ENCODE results near the gene MYRF.

The MYRF gene

DNA sequence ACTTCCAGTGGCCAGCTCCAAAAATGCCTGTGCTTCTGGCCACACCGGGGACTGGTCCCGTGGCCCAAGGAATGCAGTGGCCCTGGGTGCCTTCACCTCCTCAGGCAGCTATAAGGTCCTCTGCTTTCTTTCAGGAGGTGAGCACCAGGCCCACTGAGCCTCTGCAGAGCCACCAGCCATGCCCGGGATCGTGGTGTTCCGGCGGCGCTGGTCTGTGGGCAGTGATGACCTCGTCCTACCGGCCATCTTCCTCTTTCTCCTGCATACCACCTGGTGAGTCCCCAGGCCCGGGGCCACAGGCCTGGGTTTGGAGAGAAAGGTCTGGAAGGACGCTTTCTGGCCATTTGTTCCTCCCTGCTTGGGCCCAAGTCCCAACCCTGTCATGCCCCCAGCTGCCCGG, 32.5 kb upstream of the MYRF start:
- no peak for DNase-seq

DNA sequence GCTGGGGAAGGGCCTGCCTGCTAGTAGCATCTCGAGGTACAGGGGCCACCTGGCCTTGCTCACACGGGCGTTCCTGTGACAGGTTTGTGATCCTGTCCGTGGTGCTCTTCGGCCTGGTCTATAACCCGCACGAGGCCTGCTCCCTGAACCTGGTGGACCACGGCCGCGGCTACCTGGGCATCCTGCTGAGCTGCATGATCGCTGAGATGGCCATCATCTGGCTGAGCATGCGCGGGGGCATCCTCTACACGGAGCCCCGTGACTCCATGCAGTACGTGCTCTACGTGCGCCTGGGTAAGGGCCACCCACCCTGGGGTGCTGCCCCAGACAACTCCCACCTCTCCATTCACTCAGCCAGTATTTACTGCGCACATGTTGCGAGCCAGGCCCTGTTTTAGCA, 31.8 kb upstream of the MYRF start:
- no peak for DNase-seq

DNA sequence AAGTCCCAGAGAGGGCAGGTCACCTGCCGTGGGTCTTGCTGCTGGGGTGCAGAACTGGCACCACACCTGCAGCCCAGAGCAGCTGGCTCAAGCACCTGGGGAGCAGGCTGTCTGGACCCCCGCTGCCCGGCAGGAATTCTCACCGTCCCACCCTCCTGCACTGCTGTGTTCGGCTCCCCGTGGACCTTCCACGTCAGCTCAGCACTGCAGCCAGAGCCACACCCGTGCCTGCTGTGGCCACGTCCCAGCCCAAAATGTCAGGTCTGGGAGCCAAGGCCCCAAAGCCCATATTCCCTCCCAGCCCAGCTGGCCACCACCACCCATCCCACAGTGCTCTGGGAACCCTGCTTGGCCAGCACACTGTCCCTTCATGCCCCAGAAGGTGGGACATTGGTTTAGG, 28.0 kb upstream of the MYRF start:
- DNase-seq: no peak

DNA sequence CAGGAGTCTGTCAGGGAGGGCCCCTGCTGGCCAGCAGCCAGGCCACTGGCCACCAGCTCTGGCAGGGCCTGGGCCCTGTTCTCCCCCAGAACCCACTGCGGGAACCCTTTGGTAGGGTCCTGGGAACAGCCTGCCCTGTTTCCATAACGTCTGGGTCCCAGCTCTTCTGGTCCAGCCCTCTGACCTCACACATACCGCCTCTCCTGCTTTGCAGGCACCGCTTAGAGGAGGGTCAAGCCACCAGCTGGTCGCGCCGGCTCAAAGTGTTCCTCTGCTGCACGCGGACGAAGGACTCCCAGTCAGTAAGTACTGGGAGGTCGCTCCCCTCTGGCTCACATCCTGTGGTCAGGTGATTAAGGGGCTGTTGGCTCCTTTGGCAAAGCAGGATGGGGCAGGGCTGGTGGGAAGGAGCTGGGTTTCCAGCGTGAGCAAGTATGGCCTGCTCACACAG, 26.6 kb upstream of the MYRF start:
- no peak for DNase-seq

DNA sequence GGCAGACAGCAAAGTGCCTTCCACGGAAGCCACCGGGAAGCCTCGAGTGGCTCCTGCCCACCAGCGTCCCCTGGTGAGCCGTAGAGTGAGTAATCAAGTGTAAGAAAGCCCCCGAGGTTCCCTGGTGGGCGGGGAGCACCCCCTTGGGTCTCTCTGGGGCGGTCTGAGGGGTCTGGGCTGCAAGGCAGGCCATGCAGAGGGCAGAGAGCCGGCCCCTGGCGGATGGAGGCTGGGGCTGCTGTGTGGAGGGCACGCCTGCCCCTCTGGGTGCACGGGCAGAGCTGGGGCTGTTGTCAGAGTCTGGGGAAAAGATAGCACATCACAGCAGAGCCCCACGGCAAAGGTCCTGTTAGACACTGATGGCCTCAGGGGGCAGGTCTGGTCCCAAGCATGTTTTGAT, 25.7 kb upstream of the MYRF start:
- DNase-seq: no peak

DNA sequence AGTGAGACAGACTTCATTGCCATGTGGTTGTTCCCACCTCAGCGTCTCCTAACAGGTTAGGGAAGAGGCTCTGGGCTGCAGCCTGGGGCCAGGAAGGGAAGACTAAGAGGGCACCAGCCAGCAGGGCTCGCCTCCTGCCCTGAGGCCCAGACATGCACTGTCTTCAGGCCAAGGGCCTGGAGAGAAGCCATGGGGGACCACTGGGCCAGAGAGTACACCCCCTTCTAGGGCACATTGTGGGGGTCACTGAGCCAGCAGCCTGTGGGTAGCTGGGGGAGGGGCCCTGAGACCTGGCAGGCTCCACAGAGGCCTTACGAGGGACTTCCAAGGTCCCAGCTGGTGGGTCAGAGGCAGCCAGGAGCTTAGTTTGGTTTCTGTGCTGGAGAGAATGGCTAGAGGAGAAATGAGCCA, 25.0 kb upstream of the MYRF start:
- no peak for DNase-seq

DNA sequence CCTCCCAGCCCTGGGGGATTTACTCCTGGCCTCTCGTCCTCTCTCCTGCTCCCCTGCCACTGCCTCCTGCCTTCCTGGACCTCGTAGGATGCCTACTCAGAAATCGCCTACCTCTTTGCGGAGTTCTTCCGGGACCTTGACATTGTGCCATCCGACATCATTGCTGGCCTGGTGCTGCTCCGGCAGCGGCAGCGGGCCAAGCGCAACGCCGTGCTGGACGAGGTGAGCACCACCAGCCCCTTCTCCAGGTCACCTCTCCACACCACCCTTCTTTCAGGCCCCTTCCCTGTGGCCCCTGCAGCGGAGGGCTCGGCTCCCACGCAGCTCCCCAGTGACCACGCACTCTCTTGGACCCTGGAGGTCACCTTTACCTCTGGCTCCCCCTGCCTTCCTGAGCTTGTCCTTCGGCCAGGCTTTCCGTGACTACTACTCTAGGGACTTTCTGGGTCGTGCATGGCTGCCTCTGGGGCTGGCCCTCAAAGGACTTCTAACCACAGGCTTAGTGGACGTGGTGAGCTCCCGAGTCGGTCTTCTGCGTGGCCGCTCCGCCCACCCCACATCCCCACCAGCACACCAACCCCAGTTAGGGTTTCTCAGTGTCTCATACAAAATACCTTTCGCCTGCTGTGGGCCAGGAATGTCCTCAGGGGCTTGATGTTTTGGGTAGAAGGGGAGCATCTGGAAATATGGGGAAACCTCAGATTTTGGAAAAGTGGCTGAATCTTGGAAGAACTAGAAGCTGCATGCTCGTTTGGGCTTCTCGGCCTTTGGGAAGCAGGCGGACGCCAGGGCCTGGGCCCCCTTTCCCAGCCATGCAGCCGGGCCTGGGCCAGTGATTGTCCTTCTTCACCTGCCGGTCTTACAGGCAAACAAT, 24.1 kb upstream of the MYRF start:
- no peak for DNase-seq

DNA sequence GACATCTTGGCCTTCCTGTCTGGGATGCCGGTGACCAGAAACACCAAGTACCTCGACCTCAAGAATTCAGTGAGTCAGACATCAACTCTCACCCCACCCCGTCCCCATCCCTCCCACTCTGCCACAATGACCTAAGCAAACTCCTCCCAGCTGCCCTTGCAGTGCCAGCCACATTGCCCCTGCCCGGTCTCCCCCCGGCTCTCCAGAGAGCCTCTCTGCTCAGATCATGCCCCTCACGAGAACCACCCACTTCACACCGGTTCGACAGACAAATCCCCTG, 23.6 kb upstream of the MYRF start:
- DNase-seq: peak; percentile 43

DNA sequence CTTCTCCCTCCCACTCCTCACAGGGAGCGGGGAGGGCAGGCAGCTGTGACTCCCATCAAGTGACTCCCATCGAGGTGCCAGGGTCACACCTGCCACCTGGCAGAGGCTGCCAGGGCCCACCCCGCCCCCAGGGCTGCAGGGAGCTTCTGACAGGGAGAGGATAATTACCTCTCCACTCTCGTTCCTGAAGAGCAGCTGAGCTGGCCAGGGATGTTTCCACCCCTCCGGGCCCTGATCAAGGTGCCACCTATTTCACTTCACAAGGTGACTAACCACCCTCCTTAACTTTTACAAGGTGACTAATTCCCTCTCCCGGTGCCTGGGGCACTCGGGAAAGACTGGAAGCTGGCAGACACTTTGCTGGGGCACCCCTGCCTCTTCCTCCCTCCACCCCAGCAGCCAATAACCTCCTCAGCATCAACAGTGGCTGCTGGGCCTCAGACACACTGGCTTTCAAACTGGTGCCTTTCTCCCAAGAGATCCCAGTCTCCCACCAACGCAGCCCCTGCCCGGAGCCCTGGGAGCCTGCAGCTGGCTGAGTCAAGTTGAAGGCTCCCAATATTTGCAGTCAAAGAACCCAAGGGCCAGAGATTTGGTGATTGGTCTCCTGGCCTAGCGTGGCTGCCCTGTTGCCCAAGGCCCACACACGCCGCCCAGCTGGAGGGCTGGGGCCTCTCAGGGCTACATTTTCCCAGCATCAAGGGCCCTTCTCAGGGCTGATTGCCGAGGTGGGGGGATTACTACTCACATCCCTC, 22.0 kb upstream of the MYRF start:
- DNase-seq: peak; percentile 79

DNA sequence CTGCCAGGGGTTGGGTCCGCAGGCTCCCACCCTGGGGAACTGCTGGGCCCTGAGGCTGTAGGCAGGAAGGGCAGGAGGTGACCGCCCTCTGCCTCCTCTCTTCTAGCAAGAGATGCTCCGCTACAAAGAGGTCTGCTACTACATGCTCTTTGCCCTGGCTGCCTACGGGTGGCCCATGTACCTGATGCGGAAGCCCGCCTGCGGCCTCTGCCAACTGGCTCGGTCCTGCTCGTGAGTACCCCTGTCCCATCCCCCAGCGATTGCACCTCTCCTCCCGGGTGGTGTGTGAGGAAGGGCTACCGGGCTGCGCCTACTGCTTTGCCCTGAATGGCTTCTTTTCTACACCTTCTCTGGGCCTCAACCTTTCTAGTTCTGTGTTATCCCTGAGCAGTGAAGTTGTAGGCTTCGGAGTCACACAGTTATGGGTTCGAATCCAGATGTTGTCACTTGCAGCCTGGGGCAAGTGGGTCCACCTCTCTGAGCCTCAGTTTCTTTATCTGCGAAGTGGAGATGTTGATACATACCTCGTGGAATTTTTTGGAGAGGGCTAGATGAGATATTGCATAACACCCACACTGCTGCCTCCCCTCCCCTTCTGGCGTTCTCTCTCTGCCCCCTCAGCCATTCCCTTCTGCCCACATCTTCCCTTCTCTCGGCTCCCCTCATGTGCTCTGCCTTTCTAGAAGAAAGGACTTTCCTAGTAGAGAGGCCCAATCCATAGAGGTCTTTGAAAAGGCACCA, 21.1 kb upstream of the MYRF start:
- no peak for DNase-seq

DNA sequence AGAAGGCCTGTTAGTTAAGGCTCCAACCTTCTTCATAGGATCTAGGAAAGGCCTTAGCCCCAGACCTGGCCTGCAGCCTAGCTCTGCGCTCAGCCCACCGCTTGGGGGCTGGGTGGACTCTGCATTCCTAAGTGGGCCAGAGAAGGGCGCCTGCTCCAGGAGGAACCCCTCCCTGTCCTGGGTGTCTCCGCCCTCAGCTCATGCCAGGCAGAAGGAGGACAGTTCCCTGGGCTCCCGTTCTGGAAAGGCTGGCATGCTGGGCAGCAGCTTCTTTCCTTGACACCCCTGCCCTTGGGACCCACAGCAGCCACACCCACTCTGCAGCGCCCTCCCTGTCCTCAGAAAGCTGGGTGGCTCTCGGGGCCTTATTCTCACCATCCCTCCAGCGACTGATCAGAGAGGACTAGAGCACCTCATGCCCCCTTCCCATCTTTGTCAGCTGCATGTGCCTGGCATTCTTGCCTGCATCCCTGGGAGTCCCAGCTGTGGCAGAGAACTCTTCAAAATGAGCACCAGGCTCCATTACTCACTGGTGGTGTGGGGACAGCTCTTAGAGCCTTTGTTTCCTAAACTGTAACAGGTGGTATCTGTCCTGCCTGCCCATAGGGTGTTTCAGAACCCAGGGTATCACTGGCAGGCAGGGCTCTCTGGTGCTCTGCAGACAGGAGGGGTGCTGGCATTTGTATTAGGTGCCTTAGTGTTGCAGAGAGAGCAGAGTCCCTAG, 20.3 kb upstream of the MYRF start:
- DNase-seq: no peak

DNA sequence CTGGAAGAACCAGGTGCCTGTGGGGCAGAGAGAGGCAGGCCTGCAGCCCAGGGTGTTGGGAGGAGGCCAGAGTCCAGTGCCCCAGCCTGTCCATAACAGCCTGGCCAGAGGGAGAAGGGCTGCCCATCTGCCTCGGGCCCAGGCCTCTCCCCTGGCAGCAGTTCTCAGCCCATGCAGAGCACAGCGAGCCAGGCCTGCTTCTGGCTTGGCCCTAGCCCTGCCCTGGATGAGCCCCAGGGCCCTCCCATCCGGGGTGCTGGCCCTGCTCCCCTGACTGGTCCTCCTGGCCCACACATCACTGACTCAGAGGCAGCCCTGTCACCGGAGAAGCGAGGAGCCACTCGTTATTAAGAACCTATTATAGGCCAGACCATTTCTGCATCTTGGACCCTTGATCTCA, 19.7 kb upstream of the MYRF start:
- no peak for DNase-seq

DNA sequence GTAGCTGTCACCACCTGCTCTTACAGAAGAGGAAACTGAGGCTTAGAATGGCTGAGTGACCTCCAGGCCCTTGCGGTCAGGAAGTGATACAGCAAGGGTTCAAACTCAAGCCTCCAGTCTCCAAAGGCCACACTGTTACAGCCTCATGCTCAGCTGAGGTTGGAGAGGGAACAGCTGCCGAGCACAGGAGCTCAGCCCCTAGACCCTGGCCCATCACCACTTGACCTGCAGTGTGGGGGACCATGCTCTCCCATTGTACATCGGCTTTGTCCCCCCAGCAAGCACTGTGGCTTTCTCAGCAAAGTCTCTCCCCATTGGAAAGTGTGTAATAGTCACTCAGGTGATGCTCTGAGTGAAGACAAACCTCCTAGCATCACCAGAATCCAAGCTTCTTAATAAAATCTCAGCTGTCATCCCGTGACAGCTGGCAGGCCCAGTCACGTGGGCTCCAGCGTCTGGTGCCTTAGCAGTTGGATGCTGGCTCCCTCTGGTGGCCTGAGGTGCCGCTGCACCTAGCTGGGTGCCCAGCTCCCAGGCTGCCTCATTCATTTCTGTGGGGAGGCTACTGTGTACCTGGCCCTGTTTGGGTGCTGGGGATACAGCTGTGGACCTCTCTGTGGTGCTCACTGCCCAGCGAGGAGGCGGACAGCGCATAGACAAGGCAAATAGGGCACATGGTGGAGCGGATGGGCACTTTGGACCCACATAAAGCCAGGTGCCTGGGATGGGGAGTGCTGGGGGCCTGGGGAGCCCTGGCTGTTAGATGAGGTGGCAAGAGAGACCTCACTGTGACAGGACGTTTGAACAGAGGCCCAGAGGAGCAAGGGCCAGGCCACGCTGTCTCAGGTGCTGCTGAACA, 19.1 kb upstream of the MYRF start:
- peak; percentile 95 for DNase-seq

DNA sequence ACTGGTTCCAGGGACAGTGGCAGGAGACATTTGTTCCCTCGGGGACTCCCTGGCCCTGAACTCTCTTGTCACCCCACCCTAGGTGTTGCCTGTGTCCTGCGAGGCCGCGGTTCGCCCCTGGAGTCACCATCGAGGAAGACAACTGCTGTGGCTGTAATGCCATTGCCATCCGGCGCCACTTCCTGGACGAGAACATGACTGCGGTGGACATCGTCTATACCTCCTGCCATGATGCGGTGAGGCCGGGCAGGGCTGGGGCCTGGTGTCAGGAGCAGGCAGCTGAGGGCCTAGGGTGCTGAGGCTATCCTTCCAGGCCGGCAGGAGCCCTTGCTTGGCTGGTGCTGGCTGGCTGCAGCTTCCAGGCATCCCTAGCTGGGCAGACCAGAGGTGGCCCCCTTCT, 17.7 kb upstream of the MYRF start:
- DNase-seq: no peak

DNA sequence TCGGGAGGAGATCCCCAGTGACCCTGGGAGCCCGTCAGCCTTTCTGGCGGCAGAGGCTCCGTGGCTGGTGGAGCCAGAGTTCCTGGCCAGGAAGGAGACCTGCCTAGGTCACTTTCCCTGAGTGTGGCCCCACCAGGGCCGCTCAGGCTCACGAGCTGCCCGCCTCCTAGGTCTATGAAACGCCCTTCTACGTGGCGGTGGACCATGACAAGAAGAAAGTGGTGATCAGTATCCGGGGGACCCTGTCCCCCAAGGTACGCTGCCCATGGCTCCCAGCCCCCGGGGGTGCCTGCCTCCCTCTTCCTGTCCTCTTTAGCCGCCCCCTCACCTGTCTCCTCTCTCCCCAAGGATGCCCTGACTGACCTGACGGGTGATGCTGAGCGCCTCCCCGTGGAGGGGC, 17.0 kb upstream of the MYRF start:
- no peak for DNase-seq

DNA sequence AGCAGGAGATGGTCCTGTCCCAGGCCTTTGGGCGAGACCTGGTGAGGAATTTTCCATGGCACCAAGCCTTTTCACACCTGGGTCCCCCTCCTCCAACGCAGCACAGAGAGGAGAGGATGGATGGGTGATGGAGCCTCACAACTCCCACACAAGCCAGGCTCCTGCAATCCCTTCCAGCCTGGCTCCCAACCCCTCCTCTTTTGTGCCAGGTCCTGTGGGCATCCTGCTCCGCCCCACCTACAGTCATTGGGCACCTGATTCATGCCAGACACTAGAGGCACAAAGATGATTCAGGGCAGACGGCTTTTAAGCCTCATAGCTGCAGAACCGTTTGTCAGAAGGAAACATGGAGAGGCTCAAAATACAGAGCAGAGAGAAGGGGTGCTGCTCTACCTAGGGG, 16.1 kb upstream of the MYRF start:
- DNase-seq: no peak

DNA sequence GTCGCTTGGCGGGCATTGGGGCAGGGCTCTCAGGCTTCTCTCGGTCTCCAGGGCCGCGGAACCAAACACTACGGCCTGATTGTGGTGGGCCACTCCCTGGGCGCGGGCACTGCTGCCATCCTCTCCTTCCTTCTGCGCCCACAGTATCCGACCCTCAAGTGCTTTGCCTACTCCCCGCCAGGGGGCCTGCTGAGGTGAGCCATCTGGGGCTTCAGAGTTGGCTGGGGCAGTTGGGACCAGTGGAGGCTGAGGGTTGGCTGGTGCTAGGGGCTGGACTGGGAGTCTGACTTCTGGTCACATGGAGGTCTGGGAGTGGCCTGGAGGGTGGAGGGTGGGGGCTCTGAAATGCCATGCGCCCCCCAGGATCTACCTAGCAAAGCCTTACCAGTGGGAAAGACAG, 15.3 kb upstream of the MYRF start:
- DNase-seq: peak; percentile 78

DNA sequence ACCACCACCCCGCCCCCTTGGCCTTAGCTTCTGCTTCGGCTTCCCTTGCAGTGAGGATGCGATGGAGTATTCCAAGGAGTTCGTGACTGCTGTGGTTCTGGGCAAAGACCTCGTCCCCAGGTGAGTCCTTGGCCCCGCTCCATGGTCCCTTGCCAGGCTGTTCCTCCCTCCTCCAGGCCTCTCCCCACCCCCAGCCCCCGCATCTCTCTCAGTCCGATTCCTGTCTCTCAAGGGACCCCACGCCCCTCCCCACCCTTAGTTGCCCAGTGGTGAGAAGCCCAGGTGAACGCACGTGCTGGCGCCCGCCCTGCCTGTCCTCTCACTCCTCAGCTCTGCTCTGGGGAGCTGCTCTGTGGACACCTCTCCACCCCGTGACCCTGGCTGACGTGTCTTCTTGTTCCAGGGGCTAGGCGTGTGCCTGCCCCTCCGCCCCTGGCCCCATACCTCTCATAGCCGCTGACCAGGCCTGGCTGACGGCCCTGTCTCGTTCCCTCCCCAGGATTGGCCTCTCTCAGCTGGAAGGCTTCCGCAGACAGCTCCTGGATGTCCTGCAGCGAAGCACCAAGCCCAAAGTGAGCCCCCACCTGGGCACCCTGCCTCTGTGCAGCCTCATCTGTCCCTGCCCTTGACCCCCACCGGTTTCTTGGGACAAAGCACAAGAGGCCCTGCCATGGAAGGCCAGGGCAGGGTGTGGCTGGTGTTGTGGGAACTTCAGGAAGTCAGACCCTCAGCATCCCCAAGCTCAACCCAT, 14.6 kb upstream of the MYRF start:
- DNase-seq: peak; percentile 27

DNA sequence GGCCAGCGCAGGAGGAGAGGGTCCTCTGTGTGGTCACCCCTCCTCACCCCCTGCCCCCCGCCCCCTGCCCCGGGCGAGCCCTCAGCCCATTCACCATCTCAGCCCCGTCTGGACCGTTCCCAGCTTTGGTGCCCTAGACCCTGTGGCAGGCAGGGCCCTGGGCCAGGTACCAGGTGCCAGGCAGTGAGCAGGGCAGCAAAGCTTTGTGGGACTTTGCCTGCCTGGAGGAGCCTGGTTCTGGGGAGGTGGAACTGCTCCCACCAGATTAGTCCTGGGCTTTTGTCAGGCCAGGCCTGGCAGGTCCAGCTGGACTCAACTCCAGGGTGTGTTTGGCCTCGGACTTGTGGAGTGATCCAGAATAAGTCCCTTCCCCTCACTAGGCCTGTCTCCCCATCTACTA, 13.7 kb upstream of the MYRF start:
- no peak for DNase-seq

DNA sequence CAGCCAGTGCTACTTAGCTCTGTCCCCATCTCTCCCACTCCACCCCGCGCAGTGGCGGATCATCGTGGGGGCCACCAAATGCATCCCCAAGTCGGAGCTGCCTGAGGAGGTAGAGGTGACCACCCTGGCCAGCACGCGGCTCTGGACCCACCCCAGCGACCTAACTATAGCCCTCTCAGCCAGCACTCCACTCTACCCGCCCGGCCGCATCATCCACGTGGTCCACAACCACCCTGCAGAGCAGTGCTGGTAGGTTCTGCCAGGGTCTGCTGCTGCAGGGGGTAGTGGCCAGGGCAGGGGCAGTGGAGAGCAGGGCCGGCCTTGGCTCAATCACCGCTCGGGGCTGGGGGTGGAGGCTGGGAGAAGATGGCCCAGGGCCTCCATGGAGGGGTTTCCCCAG, 13.0 kb upstream of the MYRF start:
- no peak for DNase-seq

DNA sequence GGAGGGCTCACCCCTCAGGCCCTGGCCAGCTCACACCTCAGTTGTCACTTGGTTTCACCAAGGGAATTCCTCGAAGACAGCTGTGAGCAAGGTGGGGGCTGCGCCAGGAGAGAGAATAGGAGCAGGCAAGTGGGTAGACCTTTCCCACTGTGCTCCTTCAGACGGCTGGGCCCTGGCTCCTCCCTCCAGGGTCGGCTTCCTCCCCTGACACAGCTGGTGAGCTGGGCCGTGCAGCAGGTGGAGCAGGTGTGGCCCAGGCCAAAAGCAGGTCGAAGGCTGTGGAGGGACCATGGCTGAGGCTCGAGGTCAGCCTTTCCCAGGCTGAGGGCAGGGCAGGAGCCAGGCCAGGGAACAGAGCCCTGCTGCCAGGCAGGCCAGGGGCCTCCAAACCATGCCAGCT, 12.5 kb upstream of the MYRF start:
- peak; percentile 65 for DNase-seq

DNA sequence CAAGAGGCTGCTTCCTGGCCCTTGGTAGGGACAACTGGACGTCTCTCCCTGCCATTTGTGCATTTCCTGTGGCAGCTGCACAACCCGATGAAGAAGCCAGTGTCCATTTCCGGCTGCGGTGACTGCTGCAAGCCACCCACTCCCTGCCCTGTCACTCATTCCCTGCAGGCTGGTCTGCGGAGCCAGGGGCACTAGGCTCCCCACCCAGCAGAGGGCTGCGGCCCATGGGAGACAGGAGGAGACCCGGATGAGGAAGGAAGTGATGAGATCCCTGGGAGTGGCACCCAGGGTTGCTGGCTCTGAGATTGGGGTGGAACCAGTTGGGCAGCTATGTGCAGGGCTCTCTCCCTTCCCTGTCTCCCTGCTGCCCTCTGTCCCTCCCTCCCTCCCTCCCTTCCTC, 10.0 kb upstream of the MYRF start:
- no peak for DNase-seq

Data from RPMI8226 (cell line).